Mesenteric fat pad (tissue), 1 donor: ENCODE measurements around the gene CBFB. TPM values are rescaled to one million over a fixed set of nuclear protein-coding genes. Genes with fewer than 3 reads are reported as not detected.

Source experiments
- DNase-seq: peaks from one replicate; pipeline ENCODE4 v3.0.0-alpha.2; 2020; ENCODE audit warnings: low spot score
- total RNA-seq: library from RNA; stranded (reverse); fragmentation: NEBNext Ultra II Directional; extraction: Animal tissue kit (Norgen Biotek cat#: 25700); gene quantifications from one replicate; pipeline ENCODE4 v1.2.1, GENCODE V29; 2021
- donor health status: DM: yes; HTN: yes; CAD: no.

Gene CBFB
- total RNA-seq, 1 donor from 2014 or later, result 48.7 TPM

- no peak for DNase-seq
These were observed 63.1 kb downstream of the CBFB start for GRCh38 chr16:67091906-67092566.

GRCh38 chr16:67093098-67093726, 64.3 kb downstream of the CBFB start:
- no peak for DNase-seq

DNA sequence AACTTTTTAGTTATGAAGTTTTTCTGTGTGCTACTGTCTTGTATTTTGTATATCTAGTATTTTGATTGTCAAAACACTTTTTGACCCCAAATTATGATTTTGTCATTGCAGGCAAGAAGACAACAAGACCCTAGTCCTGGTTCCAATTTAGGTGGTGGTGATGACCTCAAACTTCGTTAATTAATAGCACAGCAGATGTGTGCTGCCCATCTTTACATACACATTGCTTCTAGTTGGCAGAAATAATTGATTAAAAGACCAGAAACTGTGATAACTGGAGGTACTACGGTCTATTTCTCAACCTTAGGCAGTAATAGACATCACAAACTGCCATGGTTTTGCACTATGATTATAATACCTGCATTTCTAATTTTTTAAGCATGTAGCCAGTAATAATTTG, 69.7 kb downstream of the CBFB start:
- no peak for DNase-seq

- no peak for DNase-seq
These were observed 71.8 kb downstream of the CBFB start for GRCh38 chr16:67100569-67101310.

- no peak for DNase-seq
These were observed 72.5 kb downstream of the CBFB start for GRCh38 chr16:67101311-67102082.

GRCh38 chr16:67104061-67104460, 75.1 kb downstream of the CBFB start:
- no peak for DNase-seq

GRCh38 chr16:67104845-67105244, 75.9 kb downstream of the CBFB start:
- DNase-seq, result no peak

DNA sequence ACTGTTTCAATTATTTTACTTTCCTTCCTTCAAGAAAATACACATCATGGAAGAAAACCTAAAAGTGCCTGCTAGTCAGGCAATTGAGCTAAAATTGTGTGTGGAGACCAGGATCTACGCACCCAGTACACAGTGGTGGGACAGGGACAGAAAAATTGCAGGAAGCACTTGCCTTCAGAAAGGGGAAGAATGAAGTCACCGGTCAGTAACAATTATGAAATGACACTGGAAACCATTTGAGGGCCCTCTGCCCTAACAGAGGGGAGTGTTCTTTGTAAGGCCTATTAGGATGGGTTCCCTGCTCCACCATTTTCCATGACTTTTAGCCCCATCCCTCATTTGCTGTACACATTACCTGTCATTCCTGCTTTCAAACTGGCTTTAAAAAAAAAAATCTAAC, 76.3 kb downstream of the CBFB start:
- DNase-seq, result no peak

DNA sequence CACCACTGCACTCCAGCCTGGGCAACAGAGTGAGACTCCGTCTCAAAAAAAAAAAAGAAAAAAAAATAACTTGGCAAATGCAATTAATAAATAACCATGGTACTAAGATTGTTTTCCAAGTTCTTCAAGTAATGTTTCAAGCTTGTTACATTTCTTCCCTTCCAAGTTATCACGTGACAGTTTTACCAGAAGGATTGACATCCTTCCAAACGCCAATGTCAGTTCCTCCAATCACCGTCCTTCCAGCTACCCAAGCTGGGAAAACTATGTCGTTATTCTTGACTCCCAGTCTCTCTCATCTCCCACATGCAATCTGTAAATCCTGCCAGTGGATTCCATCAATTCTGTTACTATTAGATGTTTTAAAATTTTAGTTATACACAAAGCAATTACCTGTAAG, 76.9 kb downstream of the CBFB start:
- DNase-seq, result no peak

DNA sequence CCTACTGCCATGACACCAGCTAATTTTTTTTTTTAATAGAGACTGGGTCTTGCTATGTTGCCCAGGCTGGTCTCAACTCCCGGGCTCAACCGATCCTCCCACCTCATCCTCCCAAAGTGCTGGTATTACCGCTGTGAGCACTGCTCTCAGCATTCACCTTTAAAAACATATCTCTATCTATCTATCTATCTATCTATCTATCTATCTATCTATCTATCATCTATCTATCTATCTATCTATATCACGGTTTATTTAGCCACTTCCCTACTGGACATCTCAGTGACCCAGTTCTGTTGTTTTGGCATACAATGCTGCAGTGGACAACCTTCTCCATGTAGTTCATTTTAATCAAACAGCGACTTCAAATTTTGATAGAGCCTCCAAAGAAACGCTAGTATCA, 79.5 kb downstream of the CBFB start:
- DNase-seq, result no peak

DNA sequence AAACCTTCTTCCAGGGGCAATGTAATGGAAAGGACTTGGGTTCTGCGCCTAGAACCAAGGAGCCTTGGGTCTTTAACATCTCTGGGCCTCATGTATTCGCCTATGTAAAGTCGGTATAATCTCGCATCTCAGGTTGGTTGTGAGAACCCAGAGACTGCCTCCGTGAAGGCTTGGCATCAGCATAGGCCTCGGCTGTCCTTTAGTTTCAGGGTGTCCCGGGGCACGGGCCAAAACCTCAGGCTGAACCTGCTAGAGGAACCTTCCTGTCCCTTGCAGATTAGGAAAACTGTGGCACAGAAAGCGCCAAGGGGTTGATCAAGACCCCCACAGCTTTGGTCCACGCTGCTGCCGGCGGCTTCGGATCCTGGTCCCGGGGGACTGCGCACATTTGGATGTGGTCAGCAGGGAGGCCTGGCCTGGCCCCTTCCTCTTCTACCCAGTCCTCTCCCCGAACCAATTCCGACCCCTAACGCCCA, 80.0 kb downstream of the CBFB start:
- DNase-seq, result no peak

DNA sequence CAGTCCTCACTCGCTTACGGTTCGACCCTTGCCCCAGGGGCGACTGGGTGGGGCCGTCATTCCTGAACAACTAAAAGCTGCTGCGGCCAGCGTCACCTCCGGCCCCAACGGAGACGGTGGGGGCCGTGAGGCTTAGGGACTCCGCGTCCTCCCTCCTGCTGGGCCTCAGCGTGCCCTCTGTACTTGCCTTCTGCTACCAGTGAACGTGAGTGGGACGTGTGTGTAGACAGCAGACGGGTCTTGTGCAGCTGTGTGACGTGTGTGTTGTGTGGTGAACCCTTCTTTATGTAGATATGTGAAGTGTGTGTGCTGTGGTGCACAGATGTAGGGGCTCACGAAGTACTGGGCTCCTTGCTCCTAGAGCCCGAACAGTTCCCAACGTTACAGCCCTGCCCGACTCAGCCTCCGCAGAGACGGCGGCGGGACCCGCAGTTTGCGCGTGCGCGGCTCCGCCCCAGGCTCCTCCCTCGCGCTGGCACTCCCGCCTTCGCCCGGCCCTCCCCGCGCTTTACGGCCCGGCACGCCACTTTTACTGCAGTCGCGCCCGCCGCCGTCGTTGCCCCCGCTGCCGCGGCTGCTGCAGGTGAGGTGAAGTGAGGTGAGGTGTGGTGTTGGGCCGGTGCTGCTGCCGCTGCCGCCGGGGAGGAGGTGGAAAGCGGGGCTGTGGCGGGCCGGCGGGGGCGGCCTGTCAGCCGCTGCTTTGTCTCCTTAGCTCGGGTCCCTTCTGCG, 80.6 kb downstream of the CBFB start, which contains the start of gene PHAF1:
TSS of gene PHAF1 (plus strand) at position 535 of the 729 bp plus-strand sequence. CDS start 235 bp downstream, outside the sequence.
- peak; percentile 99 for DNase-seq

DNA sequence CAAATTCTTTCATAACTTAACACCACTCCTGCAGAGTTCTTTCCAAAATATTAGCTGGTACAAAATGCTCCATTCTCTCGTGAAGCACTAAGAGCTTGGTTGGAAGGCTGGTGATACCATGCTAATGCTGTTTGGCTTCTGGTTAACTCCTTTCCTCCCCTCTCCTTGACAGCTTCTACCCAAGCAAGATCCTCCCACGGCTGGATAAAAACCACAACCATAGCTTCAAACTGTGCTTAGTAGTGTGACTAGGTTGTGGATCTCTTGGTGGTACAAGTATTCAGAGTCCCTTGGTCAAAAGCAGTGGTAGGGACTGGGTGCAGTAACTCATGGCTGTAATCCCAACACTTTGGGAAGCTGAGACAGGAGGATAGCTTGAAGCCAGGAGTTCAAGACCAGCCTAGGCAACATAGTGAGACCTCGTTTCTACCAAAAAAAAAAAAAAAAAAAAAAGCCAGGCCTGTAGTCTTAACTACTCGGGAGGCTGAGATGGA, 83.0 kb downstream of the CBFB start:
- DNase-seq, result no peak

DNA sequence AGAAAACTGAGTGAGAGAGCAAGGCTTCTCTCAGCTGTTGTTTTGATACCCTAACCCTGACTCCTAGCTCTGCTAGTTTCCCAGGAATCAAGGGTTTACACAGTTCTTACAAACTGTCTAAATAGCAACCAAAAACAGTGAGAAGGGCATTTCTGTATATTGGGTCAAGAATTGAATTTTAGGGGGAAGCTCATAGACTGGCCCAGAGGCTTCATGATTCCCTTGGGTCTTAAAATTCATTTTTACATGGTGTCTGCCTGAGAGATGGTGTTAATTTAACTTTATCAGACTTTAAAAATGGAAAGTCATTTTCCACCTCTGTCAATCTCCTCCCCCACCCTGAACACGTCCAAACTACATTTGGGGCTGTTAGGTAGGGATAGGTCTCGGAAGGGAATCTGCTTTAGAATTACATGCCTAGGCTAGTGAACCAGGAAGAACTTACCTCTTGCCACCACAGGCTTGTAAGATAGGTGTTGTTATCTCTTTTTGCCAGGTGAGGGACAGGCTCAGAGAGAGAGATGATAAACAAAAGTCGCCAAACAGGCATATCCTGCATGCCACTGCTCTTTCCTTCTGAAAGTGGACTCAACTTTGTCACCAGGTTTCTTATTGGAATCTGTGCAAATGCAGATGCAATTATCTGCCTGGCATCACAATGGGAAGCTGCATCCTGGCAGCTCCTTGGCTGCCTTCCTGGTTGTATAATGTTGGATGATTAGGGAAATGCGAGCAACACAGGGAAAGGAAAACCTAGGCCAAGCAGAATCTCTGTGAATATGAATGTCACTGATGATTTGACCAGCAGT, 83.8 kb downstream of the CBFB start:
- DNase-seq, result no peak

- DNase-seq, result no peak
These were observed 85.8 kb downstream of the CBFB start for GRCh38 chr16:67114793-67115192.

DNA sequence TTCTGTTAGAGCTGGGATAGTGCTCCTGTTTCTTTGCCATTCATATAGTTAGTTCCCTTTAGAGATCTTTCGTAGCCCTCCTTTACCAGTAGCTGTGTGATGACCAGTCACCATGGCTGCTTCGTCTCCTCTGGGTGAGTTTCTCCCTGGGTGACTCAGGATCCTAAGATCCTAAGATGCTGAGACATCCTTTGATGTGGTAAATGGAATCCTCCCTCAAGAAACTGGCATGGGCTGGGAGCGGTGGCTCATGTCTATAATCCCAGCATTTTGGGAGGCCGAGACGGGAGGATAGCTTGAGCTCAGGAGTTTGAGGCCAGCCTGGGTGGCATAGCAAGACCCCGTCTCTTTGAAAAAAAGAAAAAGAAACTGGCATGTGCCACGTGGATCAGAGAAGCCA, 86.7 kb downstream of the CBFB start:
- DNase-seq, result no peak

DNA sequence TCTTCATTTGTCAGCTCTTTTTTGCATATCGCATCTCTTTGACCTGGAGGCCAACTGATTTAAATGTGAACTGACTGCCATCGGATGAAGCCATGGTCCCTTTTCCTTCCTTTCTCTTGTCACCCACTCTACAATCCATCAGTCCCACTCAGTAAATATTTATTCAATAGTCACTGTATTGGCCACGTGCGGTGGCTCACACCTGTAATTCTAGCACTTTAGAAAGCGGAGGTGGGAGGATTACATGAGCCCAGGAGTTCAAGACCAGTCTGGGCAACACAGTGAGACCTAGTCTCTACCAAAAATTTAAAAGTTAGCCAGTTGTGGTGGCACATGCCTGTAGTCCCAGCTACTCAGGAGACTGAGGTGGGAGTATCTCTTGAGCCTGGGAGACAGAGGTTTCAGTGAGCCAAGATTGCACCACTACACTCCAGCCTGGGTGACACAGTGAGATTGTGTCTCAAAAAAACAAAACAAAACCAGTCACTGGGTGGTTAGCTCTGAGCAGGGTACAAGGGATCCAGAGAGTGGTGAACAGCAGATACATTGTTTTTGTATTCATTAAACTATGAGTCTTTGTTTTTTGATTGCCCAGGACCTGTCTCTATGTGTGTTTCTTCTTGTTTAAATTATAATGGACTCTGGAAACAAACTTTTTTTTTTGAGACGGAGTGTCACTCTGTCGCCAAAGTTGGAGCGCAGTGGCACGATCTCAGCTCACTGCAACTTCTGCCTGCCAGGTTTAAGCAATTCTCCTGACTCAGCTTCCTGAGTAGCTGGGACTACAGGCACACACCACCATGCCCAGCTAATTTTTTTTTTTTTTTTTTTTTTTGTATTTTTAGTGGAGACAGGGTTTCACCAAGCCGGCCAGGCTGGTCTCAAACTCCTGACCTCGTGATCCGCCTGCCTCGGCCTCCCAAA, 87.7 kb downstream of the CBFB start:
- no peak for DNase-seq

DNA sequence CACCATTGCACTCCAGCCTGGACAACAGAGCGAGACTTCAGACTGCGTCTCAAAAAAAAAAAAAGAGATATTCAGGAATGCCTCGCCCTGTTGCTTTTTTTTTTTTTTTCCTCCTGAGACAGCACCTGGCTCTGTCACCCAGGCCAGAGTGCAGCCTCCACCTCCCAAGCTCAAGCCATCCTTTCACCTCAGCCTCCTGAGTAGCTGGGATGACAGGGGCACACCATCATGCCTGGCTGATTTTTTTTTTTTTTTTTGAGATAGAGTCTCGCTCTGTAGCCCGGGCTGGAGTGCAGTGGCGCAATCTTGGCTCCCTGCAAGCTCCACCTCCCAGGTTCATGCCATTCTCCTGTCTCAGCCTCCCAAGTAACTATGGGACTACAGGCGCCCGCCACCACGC, 88.8 kb downstream of the CBFB start:
- no peak for DNase-seq

DNA sequence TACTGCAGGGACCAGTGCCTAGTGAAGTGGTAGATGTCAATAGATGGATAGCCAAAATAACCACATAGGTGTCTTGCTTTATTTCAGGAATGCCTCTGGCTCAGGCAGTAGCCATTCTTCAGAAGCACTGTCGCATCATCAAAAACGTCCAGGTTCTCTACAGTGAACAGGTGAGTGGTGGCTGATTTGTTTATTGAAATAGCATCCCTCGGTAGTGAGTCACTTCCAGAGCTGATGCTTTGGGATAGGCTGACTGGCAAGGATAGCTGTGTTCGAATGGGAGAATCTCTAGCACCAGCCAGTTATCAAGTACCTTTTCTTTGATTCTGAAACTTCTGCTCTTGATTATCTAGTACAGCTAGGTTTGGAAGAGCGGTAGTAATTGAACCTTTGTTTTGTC, 91.1 kb downstream of the CBFB start:
- DNase-seq, result no peak
